T-helper 9 cell (primary cell): ENCODE results near the gene PDCD6IP.
"Not testable (repeated sequence)": the region's sequence is repeated elsewhere in the genome, so short reads cannot be mapped to it uniquely, and the experiment has no call there.

ENCODE experiments used
- DNase-seq: peaks from one replicate; pipeline ENCODE4 v3.0.0-alpha.2; 2020
- total RNA-seq, 2 donors: gene quantifications; one replicate each; lab custom pipeline; 2026; lab: John Stamatoyannopoulos, UW

Gene PDCD6IP, protein sequence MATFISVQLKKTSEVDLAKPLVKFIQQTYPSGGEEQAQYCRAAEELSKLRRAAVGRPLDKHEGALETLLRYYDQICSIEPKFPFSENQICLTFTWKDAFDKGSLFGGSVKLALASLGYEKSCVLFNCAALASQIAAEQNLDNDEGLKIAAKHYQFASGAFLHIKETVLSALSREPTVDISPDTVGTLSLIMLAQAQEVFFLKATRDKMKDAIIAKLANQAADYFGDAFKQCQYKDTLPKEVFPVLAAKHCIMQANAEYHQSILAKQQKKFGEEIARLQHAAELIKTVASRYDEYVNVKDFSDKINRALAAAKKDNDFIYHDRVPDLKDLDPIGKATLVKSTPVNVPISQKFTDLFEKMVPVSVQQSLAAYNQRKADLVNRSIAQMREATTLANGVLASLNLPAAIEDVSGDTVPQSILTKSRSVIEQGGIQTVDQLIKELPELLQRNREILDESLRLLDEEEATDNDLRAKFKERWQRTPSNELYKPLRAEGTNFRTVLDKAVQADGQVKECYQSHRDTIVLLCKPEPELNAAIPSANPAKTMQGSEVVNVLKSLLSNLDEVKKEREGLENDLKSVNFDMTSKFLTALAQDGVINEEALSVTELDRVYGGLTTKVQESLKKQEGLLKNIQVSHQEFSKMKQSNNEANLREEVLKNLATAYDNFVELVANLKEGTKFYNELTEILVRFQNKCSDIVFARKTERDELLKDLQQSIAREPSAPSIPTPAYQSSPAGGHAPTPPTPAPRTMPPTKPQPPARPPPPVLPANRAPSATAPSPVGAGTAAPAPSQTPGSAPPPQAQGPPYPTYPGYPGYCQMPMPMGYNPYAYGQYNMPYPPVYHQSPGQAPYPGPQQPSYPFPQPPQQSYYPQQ
- total RNA-seq, result 95.1 to 166 reads per million in 2 donors

DNA sequence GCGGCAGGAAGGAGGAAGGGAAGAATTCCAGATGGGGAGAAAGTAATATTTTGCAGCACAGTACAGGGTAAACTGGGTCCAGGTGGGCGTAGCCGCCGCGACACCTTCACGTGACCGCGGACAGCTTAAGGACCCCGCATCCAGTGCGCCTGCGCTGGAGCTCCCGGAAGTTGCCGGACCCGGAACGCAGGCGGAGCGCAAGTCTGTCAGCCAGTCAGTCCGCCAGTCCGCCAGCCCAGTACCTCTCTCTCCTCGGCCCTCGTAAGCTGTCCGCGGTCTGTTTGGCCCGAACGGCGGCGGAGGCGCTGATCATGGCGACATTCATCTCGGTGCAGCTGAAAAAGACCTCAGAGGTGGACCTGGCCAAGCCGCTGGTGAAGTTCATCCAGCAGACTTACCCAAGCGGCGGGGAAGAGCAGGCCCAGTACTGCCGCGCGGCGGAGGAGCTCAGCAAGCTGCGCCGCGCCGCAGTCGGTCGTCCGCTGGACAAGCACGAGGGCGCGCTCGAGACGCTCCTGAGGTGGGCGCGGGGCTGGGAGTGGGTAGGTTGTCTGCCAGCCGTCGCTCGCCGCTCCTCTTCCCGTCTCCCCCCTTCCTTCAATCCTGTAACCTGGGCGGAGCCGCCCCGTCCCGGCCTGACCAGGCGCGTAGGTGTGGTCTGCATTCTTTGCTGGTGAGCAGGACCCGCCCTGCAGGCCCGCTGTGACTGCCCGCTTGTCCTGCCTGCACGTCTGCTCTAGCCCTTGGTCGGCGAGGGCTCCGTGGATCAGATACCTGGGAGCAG, at the start of gene PDCD6IP:
PDCD6IP (plus strand) TSS at position 213 of the 784 bp plus-strand sequence; CDS start at position 312, 99 bp downstream.
- peak; percentile 80 for DNase-seq

DNA sequence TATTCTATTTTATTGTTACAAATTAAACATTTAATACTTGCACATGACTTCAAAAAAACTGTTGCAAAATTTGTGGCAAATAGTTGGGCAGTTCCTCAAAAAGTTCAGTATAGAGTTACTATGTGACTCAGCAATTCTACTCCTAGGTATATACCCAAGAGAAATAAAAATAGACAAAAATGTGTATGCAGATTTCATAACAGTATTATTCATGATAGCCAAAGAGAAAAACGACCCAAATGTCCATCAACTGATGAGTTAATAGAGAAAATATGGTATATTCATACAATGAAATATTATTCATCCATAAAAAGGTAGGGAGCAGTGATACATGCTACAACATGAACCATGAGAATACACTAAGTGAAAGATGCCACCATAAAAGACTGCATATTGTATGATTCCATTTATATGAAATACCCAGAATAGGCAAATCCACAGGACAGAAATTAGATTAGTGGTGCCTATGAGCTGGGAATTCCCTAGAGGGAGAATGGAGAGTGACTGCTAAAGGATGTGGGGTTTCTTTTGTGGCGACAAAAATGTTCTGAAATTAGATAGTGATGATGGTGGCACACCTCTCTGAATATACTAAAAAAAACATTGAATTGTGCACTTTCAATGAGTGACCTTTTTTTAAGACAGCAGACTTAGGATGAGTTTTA, 48.8 kb upstream of the PDCD6IP start:
- no peak for DNase-seq

DNA sequence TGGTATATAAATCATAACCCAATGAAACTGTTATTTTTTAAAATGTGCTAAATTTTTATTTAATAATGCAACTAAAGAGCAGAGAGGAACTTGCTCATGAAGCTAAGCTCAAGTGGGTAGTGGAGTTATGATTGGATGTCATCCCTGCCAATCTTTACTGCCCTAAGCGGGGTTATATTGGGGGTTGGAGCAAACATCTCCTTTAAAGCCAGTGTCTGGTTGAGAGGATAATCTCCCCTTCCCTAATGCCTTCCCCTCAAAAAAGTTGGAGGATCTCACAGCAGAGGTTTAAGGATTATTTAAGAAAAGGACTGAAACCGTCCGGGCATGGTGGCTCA, 48.2 kb upstream of the PDCD6IP start:
- no peak for DNase-seq

DNA sequence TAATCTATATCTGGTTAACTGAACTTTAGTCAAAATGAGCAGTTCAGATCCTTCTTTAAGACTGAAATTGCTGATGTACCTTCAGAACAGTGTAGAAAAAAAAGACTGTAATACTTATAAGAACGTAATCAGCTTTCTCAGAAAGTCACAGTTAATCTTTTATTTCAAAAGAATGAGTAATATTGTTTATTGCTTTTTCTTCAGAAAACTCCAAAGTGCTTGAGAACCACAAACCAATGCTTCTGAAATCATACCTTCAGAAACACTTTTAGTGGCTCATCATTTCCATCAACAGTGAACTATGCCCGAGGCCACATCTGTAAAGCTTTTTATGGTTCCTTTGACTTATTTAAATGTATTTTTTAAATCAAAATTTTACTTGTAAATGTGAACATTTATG, 47.1 kb upstream of the PDCD6IP start:
- no peak for DNase-seq

DNA sequence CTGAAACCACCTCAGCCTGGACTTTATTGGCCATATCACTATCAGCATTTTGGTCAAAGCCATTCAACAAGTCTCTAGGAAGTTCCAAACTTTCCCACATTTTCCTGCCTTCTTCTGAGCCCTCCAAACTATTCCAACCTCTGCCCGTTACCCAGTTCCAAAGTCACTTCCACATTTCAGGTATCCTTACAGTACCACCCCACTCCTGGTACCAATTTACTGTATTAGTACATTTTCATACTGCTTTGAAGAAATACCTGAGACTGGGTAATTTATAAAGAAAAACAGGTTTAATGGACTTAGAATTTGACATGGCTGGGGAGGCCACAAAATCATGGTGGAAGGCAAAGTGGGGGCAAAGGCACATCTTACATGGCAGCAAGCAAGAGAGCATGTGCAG, 44.0 kb upstream of the PDCD6IP start:
- DNase-seq, result not testable (repeated sequence)

DNA sequence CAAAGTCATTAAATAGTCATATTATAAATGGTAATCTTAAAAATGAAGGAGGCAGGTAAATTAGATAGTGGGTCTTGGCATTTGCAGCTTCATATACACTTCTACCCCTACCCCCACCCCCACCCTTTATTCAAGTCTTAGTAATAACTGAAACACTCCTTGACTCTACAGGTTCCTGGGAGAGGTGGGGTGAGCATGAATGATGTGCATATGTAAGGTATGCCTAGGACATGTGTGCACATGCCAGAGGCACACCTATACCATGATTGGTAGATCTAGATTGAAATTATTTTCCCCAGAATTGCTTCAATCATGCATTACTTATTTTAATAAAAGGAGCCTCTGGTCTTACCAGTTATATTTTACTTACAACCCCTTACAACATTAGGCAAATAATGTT, 40.1 kb upstream of the PDCD6IP start:
- no peak for DNase-seq

DNA sequence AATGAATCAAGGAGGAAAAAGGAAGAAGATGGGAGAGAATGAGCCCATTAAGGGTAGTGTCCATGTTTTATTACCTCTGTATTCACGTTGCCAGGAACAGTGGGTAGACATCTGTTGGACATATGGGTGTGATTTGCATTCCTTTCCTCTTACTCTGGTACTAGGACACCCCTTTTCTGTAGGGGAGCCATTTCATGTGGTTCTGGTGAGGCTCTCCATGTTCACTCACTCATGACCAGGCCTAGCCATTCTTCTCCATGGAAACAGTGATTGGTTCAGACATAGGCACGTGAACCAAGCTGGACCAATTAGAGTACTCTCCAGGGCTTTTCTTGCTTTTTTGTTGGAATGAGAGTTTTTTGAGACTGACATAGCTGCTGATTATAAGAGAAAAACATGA, 39.6 kb upstream of the PDCD6IP start:
- DNase-seq, result no peak

DNA sequence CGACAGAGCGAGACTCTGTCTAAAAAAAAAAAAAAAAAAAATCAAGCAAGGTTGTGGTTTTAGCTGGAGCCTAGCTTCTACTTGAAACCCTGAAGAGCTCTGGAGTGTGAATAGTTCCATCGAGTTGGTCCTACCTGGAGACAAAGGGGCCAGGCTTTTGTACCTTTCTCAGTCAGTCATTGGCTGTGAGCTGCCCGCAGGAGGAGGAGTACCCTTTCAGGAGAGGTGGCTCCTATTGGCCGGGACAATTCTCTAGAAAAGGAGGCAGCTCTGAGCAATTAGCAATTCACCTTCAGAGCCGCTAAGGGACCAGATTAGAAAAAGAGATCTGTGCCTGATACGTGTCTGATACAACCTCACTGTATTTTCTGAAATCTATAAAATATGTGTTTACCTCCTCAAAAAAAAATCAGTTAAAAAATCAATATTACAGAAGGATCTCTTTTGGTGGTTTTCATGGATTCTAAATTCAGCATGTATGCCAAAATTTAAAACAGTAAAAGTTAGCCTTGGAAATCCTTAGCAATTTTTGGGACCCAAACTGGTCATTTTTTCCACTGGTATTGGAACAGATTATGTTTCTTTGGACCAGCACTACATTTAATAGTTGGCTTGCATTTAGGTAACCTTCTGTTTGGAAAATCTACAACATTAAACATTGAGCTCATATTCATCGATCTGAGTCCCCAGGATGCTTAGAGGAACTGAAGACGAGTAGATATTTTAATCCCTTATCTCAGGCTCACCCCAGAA, 29.7 kb upstream of the PDCD6IP start:
- no peak for DNase-seq

DNA sequence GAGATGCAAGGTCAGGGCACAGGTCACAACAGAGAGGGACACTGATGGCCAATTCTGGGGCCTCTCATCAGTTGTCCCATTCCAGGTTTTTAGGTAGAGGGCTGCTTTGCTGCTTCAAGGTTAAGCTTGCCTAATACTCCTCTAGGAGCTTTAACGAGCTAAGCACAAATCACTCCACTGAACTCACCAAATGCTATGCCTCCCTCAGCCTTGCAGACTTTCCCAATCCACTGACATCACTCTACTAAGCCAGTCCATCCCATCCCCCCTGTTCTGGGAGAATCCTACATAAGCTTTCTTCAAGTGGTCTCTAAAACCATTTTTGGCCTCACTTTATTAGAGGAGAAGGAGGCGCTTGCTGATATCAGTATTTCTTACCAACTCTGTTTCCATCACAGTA, 24.8 kb upstream of the PDCD6IP start:
- DNase-seq, result no peak

DNA sequence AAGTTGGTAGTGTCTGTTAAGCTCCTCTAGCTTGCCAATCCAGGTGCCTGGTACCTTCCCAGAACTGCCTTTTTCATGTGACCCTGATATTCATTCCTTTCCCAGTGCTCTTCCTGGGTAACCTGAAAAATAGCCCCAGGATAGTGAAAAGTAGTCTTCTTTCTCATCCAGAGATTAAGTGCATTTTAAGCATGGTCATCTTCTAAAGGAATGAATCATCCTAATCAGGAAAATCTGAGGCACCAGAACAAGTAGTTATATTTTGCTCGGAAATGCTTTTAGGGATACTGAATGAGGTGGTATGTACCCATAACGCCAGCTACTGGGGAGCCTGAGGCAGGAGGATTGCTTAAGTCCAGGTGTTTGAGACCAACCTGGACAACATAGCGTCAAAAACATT, 23.1 kb upstream of the PDCD6IP start:
- DNase-seq, result no peak

DNA sequence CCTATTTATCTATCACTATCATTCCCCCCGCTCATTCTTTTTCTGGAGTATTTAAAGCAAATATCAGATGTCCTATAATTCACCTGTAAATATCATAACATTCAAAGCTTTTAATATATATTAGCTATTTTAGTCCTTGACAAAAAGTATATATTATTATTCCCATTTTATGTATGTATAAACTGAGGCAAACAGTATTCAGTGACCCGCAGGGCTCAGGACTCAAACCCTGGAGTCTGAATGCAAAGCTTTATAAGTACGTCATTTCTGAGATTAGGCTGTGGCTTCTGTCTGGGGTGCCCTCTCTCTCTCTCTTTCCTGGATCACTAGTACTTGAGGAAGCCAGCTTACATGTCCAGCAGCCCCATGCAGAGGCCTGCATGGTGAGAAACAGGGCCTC, 20.4 kb upstream of the PDCD6IP start:
- DNase-seq, result no peak

DNA sequence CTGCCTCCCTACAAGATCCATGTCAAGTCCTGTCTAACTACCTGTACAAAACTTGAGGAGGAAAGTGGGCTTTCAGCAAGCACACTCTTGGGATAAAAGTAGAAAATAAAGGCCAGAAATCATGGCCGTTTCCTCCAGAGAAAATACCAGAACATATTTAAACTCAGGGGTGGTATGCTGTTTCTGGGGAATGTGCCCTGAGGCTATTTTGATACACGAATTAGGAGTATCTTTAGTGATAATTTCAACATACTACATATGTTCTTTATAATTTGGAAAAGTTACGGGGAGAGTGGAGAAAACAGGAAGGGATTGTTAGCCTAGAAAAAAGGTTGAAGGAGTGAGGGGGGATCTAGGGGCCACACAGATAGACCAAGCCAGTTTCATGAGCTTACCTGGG, 18.7 kb upstream of the PDCD6IP start:
- DNase-seq, result no peak

DNA sequence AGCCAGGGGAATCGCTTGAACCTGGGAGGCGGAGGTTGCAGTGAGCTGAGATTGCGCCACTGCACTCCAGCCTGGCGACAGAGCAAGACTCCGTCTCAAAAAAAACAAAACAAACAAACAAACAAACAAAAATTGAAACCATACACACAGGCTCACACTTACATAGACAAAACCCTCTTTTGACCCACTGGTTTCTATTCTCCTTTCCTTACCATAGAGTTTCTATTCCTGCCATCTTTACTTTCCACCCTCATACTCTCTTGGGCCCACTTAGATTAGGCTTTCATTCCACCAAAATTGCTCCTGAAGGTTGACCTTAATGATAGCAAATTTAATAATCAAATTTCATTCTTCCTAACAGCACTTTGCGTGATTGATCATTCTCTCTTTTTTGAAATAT, 17.0 kb upstream of the PDCD6IP start:
- not testable (repeated sequence) for DNase-seq

DNA sequence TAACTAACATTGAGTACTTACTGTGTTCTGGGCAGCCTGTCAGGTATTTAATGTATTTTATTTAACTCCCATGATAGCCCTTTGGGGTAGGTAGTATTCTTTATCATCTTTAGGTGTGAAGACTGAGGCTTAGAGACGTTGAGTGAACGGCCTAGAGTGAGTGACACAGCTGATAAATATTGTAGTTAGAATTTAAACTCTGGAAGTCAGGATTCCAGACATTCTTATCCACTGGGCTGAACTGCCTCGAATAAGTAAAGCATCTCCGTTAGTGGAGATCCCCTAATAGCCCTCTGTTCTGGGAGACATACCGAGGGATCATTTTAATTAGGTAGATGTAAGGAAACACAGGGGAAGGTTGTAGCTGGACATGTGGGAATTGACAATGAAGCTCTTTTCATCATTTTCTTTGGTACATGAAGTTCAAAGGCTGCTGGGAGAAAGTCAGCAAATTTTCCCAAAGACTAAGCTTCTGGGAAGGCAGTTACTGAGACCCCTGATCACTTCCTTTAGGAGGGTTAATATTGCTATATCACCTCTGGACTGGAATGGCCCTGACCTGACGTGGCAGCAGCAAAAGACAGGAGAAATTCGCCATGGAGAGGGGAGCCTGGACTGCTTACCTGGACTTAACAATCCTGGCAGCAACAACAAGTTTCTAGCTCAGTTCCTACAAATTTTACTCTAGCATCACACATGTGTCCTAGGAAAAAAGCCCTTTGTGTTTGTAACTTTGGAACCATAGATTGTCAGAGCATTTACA, 11.7 kb upstream of the PDCD6IP start:
- DNase-seq, result no peak

DNA sequence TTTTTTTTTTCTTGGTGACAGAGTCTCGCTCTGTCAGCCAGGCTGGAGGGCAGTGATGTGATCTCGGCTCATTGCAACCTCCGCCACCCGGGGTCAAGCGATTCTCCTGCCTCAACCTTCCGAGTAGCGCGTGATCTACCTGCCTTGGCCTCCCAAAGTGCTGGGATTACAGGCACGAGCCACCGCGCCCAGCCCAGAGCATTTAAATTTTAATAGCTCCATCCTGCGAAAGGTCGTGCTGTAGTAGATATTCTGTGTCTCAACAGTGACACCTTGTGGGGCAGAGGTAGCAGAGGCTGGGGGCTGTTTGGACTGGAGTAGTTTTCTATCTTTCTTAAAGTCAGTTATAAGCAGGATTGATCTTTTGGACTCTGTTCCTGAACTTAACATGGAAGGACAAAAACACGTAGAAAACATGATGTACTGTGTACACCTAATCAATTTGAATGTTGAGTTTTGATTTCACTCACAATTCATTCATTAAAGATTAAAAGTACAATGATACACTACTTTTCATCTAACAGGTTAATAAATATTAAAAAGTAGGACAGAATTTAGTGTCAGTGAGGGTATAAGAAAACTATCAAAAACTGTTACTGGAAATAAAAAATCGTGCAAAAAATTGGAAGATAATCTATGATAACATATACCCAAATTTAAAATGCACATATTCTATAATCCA, 11.0 kb upstream of the PDCD6IP start:
- DNase-seq, result peak; percentile 26

DNA sequence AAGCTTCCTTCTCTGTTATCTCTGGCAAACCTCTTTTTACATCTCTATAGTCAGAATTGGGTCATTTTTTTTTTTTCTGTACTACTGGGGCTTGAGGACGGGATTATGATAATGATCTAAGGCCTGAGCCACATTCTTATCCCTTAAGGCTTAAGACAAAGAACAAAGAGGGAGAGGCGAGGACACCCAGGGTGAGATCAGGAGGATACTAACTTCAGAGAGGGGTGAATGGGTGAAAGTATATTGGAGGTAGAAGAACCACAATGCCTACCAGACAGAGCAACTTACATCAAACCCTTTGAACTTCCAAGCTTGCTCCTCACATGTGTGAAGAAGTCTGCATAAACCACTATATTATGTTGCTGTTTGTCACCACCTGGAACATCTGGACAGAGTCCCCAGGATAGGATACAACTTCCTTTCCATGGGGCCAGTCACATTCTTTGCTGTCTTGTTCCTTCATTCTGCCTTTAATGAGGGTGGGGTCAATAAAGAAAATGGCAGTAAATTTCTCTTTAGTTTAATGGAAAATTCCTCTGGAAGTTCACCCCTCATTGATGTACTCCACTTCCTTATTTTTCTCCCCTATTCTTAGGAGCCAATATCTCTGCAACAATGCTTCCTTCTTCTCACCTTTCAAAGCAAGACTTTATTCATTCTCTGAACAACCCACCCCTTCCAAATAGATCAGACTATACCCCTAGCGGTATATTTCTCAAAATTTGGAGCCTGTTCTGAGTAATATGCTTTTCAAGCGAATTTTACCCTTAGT, 9.1 kb upstream of the PDCD6IP start:
- DNase-seq, result no peak

DNA sequence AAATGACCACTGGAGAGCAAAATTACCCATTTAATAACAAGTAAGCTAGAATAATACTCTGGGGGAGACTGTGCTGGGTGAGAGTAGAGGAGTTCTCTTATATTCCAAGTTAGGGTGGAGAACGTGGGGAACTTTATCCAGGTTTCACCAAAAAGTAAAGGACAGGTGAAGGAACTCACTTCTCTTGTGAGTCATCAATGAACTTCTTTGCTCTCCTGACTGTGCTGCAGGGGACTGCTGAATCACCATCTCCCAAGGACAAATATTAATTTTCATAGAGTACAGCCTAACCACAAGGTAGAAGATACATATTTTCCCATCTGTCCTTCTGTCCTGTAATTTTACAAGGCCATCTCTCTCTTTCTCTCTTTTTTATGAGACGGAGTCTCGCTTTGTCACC, 8.3 kb upstream of the PDCD6IP start:
- no peak for DNase-seq

DNA sequence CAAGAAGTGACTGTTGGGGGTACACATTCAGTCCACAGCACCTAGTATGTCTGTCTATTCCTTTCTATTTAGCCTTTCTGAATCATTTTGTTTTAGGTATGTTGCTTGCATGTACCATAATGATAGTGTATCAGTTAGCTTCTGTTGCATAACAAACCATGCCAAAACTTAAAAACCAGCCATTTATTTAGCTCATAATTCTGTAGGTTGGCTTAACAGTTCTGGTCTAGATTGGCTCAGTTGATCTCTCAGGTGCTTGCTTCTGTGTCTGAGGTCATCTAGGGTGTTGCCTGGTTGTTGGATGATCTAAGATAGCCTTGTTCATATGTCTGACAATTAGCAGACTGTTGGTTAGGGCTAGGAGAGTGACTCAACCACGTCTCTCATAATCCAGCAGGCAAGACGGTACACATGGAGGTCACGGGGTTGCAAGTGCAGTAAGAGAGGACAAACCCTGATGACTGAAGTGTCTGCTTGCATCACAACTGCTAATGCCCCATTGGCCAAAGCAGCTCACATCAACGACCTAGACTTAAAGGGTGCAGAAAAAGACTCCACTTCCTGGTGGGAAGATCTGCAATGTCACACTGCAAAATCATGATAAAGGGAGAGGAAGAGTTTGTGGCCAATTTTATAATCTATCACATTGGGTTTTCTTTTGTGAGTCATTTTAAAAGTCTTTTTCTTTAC, 6.8 kb upstream of the PDCD6IP start:
- no peak for DNase-seq
